ENCODE data around the gene ADAM8.
"Not testable (repeated sequence)": the region's sequence is repeated elsewhere in the genome, so short reads cannot be mapped to it uniquely, and the experiment has no call there.

ADAM8 gene

DNA sequence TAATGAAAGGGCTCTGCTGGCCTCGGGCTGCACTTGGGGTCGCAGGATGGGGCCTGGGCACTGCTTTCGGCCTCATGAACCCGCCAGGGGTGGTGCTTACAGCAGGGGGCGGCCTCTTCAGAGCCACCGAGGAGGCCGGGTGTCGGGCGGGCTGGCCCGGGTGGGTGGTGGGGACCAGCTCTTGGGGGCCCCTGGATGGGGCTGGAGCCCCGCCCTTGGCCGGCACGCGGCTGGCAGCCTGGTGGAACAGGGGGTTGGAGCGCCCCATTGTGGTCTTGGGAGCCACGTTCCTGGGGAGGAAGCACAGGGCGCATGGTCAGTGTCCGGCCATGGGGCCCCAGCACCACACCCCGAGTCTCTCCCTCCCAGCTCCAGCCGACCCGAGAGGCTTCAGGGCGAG is 8.8 kb downstream of the ADAM8 start:
- no peak for DNase-seq (ENCODE audit: low read depth in 3 of 3)

DNA sequence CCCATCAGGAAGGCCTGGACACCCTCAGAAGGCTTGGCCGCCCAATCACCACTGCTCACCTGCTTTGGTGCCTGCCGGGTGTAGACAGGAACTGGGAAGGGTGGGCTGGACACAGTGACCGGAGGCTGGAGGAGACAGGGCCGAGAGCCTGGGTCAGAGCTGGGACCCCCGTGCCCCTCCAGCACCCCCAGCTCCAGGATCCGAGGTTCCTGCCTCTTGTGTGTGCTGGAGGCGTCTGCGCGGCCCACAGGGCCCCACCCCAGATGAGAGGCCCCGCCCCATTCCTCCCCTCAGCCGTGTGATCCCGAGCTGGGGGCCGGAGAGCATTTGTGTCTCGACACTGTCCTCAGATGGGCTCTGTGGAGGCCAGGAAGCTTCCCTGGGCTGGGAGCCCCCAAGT is 9.4 kb downstream of the ADAM8 start:
- no peak for DNase-seq (ENCODE audit: low read depth in 3 of 3)

- DNase-seq (ENCODE audit: low read depth in 3 of 3), result no peak
These were observed 10.4 kb downstream of the ADAM8 start for GRCh38 chr10:133266056-133266795.

DNA sequence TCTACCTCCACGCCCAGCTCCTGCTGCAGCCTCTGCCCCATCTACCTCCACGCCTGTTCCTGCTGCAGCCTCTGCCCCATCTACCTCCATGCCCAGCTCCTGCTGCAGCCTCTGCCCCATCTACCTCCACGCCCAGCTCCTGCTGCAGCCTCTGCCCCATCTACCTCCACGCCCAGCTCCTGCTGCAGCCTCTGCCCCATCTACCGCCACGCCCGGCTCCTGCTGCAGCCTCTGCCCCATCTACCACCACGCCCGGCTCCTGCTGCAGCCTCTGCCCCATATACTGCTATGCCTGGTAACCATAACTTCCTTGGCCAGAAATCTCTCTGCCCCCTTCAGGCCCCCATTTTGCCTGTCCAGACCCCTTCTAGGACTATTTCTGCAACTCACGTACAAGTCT is 11.6 kb downstream of the ADAM8 start:
- not testable (repeated sequence) for DNase-seq (ENCODE audit: low read depth in 3 of 3)

DNA sequence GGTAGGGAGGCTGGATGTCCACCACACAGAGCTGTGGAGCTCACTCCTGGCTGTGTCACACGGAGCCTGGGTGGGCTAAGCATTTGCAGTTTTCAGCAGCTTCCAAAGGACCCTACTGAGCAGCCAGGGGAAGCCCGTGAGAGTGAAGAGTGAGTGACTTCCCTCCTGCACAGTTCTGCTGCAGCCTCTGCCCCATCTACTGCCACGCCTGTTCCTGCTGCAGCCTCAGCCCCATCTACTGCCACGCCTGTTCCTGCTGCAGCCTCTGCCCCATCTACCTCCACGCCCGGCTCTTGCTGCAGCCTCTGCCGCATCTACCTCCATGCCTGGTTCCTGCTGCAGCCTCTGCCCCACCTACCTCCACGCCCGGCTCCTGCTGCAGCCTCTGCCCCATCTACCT is 12.2 kb downstream of the ADAM8 start:
- DNase-seq (ENCODE audit: low read depth in 3 of 3), result no peak

DNA sequence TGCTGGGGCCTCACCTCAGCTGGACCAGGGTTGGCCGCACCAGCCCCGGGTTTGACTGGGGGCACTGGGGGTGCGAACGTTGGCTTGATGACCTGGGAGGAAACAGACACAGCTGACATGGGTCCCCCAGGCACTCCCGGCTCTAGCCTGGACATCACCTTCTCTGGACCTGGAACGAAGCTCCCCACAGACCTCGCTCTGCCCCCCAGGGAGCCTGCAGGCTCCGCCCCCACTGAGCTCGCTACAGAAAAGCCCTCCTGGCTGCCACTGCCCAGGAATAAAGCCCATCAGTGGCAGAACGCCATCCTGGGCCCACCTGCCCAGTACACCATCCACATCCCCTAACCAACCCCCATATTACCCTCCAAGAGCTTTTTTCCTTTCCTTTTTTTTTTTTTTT is 13.0 kb downstream of the ADAM8 start:
- no peak for DNase-seq (ENCODE audit: low read depth in 3 of 3)

- no peak for DNase-seq (ENCODE audit: low read depth in 3 of 3)
These were observed 14.0 kb downstream of the ADAM8 start for GRCh38 chr10:133262696-133263095.

GRCh38 chr10:133261726-133262325 is 14.8 kb downstream of the ADAM8 start:
- DNase-seq (ENCODE audit: low read depth in 3 of 3), result peak; percentile 70 to 81 (median 73)

GRCh38 chr10:133260895-133261725 is 15.6 kb downstream of the ADAM8 start:
- DNase-seq (ENCODE audit: low read depth in 3 of 3), result peak in 2 of 3 experiments; percentile 31 to 73

DNA sequence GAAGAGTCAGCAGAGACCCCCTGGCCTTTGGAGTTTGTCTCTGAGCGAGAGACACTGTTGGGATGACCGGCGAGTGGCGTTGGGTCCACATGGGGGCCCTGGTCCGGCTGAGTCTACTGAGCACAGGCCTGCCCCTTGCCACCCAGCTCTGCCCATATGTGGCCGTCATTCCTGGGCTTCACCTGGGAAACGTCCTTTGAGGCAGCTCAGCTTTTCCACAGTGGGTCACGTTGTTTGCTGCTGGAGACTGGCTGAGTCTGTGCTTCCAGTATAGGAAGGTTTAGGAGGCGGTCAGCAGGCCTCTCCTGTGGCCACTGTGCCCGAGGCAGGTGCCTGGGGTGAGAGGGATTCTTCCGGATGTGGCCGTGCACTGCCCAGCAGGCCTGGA is 17.1 kb downstream of the ADAM8 start:
- DNase-seq (ENCODE audit: low read depth in 3 of 3), result no peak

DNA sequence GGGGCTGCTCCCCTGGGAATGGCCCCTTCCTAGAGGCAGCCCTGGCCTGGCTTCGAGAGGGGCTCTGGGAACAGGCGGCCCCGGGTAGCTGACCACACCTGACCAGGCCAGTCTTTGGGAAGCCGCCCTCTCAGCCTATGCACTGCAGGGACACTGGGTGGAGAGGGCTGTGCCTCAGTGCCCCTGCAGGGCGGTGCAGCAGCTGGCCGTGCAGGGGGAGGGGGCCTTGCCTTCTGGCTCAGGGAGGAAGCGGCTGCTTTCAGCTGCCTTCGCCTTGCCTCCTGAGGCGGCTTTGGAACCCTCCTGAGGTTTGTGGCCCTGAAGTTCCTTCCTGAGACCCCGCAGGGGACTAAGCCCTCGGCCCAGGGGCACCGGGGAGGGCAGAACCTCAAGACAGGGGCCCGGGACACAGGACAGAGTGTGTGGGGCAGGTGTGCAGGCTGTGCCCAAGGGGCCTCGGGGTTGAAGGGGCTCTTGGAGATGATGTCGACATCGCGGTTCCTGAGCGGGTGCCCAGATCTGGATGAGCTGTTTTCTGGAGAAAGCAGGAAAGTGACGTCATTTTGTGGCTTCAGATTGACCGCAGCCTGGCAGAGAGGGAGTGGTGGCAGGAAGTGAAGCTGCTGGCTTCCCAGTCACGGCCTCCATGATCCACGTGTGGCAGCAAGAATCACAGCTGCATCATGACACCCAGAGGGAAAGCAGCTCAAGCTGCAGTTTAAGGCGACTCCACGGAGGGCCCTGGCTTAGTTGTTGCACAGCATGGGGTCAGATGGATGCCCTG is 17.7 kb downstream of the ADAM8 start:
- peak; percentile 78 to 92 (median 79) for DNase-seq (ENCODE audit: low read depth in 3 of 3)

- DNase-seq (ENCODE audit: low read depth in 3 of 3), result peak in 1 of 3 experiments; percentile 47
These were observed 18.4 kb downstream of the ADAM8 start for GRCh38 chr10:133258066-133258817.

- no peak for DNase-seq (ENCODE audit: low read depth in 3 of 3)
These were observed 19.1 kb downstream of the ADAM8 start for GRCh38 chr10:133257489-133258065.

- DNase-seq (ENCODE audit: low read depth in 3 of 3), result no peak
These were observed 21.3 kb downstream of the ADAM8 start for GRCh38 chr10:133255323-133255722.

GRCh38 chr10:133254421-133255120 is 22.1 kb downstream of the ADAM8 start:
- DNase-seq (ENCODE audit: low read depth in 3 of 3), result no peak

- DNase-seq (ENCODE audit: low read depth in 3 of 3), result no peak
These were observed 23.2 kb downstream of the ADAM8 start for GRCh38 chr10:133253361-133253955.

DNA sequence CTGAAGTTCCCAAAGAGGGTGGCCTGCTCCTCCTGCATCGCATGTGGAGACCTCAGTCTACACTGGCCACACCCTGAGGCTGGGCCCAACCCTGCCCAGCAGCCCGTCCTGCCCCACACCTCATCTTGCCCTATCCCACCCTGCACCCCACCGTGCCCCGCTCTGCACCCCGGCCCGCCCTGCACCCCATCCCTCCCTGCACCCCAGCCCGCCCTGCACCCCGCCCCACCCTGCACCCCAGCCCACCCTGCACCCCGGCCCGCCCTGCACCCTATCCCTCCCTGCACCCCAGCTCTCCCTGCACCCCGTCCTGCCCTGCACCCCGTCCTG is 24.5 kb downstream of the ADAM8 start:
- DNase-seq (ENCODE audit: low read depth in 3 of 3), result no peak

- DNase-seq (ENCODE audit: low read depth in 3 of 3), result no peak
These were observed 25.1 kb downstream of the ADAM8 start for GRCh38 chr10:133251388-133252222.
